HEK293 (cell line): ENCODE measurements around the gene C1orf35.
A peak's percentile ranks its signal among the peaks of the same experiment; 100 is the strongest.

Experiments
- CTCF ChIA-PET: fragments of 350-600 bp; formaldehyde crosslinking; extraction: SDS; loops from one replicate; lab custom pipeline; 2021; ENCODE audit warnings: antibody characterized with exemption; lab: Yijun Ruan, JAX
- POLR2A ChIA-PET: fragments of 300-600 bp; formaldehyde crosslinking; extraction: SDS; loops from one replicate; lab custom pipeline; 2020; ENCODE audit warnings: antibody characterized with exemption, inconsistent platforms; lab: Yijun Ruan, JAX
- H3K27ac ChIP-seq: fragments of 200-500 bp; sonication (Bioruptor generic); 2 replicates; pipeline ENCODE4 v1.5.1; 2014; ENCODE audit warnings: low read depth, low read length, control low read depth, inconsistent platforms; ENCODE audit errors: extremely low read depth
- H3K36me3 ChIP-seq, 2 experiments: fragments of 200-500 bp in 1 of 2; sonication (Bioruptor generic) in 1 of 2; 1 replicate in 1 of 2; 2 replicates in 1 of 2; pipeline ENCODE4 v1.5.1; 2014 to 2017; ENCODE audit warnings: inconsistent platforms in 2 of 2, low read length in 2 of 2; ENCODE audit not compliant: control insufficient read depth in 2 of 2, insufficient read depth in 1 of 2
- H3K4me1 ChIP-seq: fragments of 200-500 bp; sonication (Bioruptor generic); 2 replicates; pipeline ENCODE4 v1.5.1; 2014; ENCODE audit warnings: mild to moderate bottlenecking, low read length, inconsistent platforms; ENCODE audit not compliant: control insufficient read depth, insufficient read depth
- H3K4me3 ChIP-seq: 2 replicates; pipeline ENCODE4 v1.5.1; 2011; ENCODE audit warnings: low read depth, mild to moderate bottlenecking, control low read depth, low read length, moderate library complexity
- H3K9me3 ChIP-seq: fragments of 200-500 bp; sonication (Bioruptor generic); 2 replicates; pipeline ENCODE4 v1.5.1; 2014; ENCODE audit warnings: low read depth, low read length, inconsistent platforms; ENCODE audit not compliant: control insufficient read depth, insufficient read depth
- GLIS1 ChIP-seq: fragments of 450-650 bp; formaldehyde crosslinking; IDR thresholded peaks from 2 replicates; pipeline ENCODE4 v1.5.1; 2016; ENCODE audit warnings: missing biosample characterization, missing genetic modification characterization
- KLF1 ChIP-seq: fragments of 450-650 bp; formaldehyde crosslinking; IDR thresholded peaks from 2 replicates; pipeline ENCODE4 v1.5.1; 2016; ENCODE audit warnings: missing biosample characterization, missing genetic modification characterization
- KLF8 ChIP-seq: fragments of 450-650 bp; formaldehyde crosslinking; IDR thresholded peaks from 2 replicates; pipeline ENCODE4 v1.5.1; 2016; ENCODE audit warnings: missing biosample characterization, missing genetic modification characterization
- KLF9 ChIP-seq: fragments of 450-650 bp; formaldehyde crosslinking; IDR thresholded peaks from 2 replicates; pipeline ENCODE4 v1.5.1; 2016; ENCODE audit warnings: missing biosample characterization, missing genetic modification characterization, low read depth
- SCRT1 ChIP-seq: fragments of 450-650 bp; formaldehyde crosslinking; IDR thresholded peaks from 2 replicates; pipeline ENCODE4 v1.5.1; 2016; ENCODE audit warnings: missing biosample characterization, missing genetic modification characterization, borderline replicate concordance
- SETDB1 ChIP-seq: IDR thresholded peaks from one replicate; pipeline ENCODE4 v1.6.1; 2017; ENCODE audit warnings: mild to moderate bottlenecking, low read length, moderate library complexity, mixed read lengths; ENCODE audit not compliant: insufficient read length
- SP2 ChIP-seq: fragments of 450-650 bp; formaldehyde crosslinking; IDR thresholded peaks from 2 replicates; pipeline ENCODE4 v1.5.1; 2016; ENCODE audit warnings: missing biosample characterization, missing genetic modification characterization
- SP7 ChIP-seq: fragments of 450-650 bp; formaldehyde crosslinking; IDR thresholded peaks from 2 replicates; pipeline ENCODE4 v1.5.1; 2016; ENCODE audit warnings: missing biosample characterization, missing genetic modification characterization
- ZBTB21 ChIP-seq: fragments of 450-650 bp; formaldehyde crosslinking; IDR thresholded peaks from 2 replicates; pipeline ENCODE4 v1.5.1; 2017; ENCODE audit warnings: missing biosample characterization, missing genetic modification characterization
- ZBTB8A ChIP-seq: fragments of 450-650 bp; formaldehyde crosslinking; IDR thresholded peaks from 2 replicates; pipeline ENCODE4 v1.5.1; 2016; ENCODE audit warnings: missing biosample characterization, missing genetic modification characterization
- ZNF394 ChIP-seq: fragments of 450-650 bp; formaldehyde crosslinking; IDR thresholded peaks from 2 replicates; pipeline ENCODE4 v1.5.1; 2016; ENCODE audit warnings: missing biosample characterization, missing genetic modification characterization, mild to moderate bottlenecking, moderate library complexity, borderline replicate concordance
- ZNF514 ChIP-seq: fragments of 450-650 bp; formaldehyde crosslinking; IDR thresholded peaks from 2 replicates; pipeline ENCODE4 v1.5.1; 2016; ENCODE audit warnings: missing biosample characterization, missing genetic modification characterization
- TF ChIP-seq, protein P1 (sequence below): fragments of 450-650 bp; formaldehyde crosslinking; IDR thresholded peaks from 2 replicates; pipeline ENCODE4 v1.5.1; 2016; ENCODE audit warnings: missing biosample characterization, missing genetic modification characterization
- TF ChIP-seq, protein P2 (sequence below): fragments of 450-650 bp; formaldehyde crosslinking; conservative IDR thresholded peaks from 2 replicates; pipeline ENCODE4 v1.5.1; 2016; ENCODE audit warnings: low read depth, missing biosample characterization, missing genetic modification characterization
- TF ChIP-seq, protein P3 (sequence below): fragments of 450-650 bp; formaldehyde crosslinking; IDR thresholded peaks from 2 replicates; pipeline ENCODE4 v1.5.1; 2016; ENCODE audit warnings: missing biosample characterization, missing genetic modification characterization
- TF ChIP-seq, protein P4 (sequence below): fragments of 450-650 bp; formaldehyde crosslinking; IDR thresholded peaks from 2 replicates; pipeline ENCODE4 v1.5.1; 2016; ENCODE audit warnings: missing biosample characterization, missing genetic modification characterization

C1orf35 gene

DNA sequence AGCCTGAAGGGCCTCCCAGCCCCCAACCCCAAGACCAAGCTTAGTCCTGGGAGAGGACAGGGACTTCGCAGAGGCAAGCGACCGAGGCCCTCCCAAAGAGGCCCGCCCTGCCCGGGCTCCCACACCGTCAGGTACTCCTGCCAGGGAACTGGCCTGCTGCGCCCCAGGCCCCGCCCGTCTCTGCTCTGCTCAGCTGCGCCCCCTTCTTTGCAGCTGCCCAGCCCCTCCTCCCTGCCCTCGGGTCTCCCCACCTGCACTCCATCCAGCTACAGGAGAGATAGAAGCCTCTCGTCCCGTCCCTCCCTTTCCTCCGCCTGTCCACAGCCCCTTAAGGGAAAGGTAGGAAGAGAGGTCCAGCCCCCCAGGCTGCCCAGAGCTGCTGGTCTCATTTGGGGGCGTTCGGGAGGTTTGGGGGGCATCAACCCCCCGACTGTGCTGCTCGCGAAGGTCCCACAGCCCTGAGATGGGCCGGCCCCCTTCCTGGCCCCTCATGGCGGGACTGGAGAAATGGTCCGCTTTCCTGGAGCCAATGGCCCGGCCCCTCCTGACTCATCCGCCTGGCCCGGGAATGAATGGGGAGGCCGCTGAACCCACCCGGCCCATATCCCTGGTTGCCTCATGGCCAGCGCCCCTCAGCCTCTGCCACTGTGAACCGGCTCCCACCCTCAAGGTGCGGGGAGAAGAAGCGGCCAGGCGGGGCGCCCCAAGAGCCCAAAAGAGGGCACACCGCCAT is 42.5 kb downstream of the C1orf35 start:
- TF ChIP-seq, protein P1, sequence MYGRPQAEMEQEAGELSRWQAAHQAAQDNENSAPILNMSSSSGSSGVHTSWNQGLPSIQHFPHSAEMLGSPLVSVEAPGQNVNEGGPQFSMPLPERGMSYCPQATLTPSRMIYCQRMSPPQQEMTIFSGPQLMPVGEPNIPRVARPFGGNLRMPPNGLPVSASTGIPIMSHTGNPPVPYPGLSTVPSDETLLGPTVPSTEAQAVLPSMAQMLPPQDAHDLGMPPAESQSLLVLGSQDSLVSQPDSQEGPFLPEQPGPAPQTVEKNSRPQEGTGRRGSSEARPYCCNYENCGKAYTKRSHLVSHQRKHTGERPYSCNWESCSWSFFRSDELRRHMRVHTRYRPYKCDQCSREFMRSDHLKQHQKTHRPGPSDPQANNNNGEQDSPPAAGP (tag by site-specific recombination) = no peak
- TF ChIP-seq ZNF514 (no peak), SP7 (tag by site-specific recombination) (no peak), ZBTB8A (tag by site-specific recombination) (peak; percentile 48)
- TF ChIP-seq, protein P2, sequence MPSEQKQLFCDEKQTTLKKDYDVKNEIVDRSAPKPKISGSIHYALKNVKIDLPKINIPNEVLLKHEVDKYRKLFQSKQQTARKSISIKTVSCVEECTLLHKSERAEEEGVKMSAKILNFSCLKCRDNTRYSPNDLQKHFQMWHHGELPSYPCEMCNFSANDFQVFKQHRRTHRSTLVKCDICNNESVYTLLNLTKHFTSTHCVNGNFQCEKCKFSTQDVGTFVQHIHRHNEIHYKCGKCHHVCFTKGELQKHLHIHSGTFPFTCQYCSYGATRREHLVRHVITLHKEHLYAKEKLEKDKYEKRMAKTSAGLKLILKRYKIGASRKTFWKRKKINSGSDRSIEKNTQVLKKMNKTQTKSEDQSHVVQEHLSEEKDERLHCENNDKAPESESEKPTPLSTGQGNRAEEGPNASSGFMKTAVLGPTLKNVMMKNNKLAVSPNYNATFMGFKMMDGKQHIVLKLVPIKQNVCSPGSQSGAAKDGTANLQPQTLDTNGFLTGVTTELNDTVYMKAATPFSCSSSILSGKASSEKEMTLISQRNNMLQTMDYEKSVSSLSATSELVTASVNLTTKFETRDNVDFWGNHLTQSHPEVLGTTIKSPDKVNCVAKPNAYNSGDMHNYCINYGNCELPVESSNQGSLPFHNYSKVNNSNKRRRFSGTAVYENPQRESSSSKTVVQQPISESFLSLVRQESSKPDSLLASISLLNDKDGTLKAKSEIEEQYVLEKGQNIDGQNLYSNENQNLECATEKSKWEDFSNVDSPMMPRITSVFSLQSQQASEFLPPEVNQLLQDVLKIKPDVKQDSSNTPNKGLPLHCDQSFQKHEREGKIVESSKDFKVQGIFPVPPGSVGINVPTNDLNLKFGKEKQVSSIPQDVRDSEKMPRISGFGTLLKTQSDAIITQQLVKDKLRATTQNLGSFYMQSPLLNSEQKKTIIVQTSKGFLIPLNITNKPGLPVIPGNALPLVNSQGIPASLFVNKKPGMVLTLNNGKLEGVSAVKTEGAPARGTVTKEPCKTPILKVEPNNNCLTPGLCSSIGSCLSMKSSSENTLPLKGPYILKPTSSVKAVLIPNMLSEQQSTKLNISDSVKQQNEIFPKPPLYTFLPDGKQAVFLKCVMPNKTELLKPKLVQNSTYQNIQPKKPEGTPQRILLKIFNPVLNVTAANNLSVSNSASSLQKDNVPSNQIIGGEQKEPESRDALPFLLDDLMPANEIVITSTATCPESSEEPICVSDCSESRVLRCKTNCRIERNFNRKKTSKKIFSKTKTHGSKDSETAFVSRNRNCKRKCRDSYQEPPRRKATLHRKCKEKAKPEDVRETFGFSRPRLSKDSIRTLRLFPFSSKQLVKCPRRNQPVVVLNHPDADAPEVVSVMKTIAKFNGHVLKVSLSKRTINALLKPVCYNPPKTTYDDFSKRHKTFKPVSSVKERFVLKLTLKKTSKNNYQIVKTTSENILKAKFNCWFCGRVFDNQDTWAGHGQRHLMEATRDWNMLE (tag by site-specific recombination) = no peak
- Histone ChIP-seq H3K9me3 (no peaks in the 10 kb centered on the region), H3K4me1 (peaks cover 4% of the 10 kb centered on the region), H3K27ac (peak overlapping the region; percentile 26), H3K36me3 (no peaks in the 10 kb centered on the region), H3K4me3 (peak overlapping the region; percentile 13)
- ChIA-PET POLR2A (interaction anchor here (1.0 to 2.8 kb wide), 4 partner anchors 17 to 106 kb away, joined by 3 to 12 read pairs (median 6); partner anchors contain the start of gene ARF1), CTCF (interaction anchor here (0.6 to 1.2 kb wide), 3 partner anchors 61 to 298 kb away, joined by 3 to 5 read pairs (median 4); no protein-coding TSS in a partner anchor)

DNA sequence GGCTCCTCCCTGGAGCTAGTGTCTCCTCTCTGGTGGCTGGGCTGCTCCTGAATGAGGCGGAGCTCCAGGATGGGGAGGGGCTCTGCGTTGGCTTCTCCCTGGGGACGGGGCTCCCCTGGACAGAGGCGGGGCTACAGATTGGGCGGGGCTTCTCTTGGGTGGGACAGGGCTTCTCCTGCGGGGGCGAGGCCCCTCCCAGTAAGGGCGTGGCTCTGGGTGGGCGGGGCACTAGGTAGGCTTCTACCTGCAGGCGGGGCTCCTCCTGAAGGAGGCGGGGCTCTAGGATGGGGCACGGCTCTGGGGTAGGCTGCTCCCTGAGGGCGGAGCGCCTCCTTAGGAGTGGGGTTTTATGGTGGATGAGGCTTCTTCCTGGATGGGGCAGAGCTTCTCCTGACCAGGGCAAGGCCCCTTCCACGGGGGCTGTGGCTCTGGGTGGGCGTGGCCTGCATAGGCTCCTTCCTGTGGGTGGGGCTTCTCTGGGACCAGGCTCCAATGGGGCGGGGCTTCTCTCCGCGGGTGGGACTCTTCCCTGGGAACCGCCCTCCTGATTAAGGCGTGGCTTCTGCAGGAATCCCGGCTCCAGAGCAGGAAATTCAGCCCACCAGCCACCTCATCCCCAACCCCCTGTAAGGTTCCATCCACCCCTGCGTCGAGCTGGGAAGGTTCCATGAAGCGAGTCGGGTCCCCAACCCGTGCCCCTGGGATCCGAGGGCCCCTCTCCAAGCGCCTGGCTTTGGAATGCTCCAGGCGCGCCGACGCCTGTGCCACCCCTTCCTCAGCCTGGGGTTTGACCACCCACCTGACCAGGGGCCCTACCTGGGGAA is 43.3 kb downstream of the C1orf35 start:
- CTCF ChIA-PET = interaction anchor here (0.6 to 1.2 kb wide), 3 partner anchors 60 to 297 kb away, joined by 3 to 5 read pairs (median 4); no protein-coding TSS in a partner anchor
- POLR2A ChIA-PET = interaction anchor here (0.7 to 2.8 kb wide), 7 partner anchors 17 to 112 kb away, joined by 3 to 12 read pairs (median 3); partner anchors contain the start of genes ARF1 and WNT9A
- Histone ChIP-seq H3K4me1 (peaks cover 4% of the 10 kb centered on the region), H3K27ac (peak overlapping the region; percentile 26; the same call in 1 of the 2 replicates), H3K9me3 (no peaks in the 10 kb centered on the region), H3K4me3 (peak overlapping the region; percentile 40), H3K36me3 (no peaks in the 10 kb centered on the region)
- TF ChIP-seq ZBTB21 (tag by site-specific recombination) (no peak), KLF9 (peak; percentile 95), SETDB1 (no peak), SCRT1 (tag by site-specific recombination) (no peak), KLF1 (tag by site-specific recombination) (peak; percentile 97), KLF8 (tag by site-specific recombination) (peak; percentile 73; the same call in 1 of the 2 replicates), GLIS1 (tag by site-specific recombination) (peak; percentile 21; the same call in 1 of the 2 replicates), SP2 (peak; percentile 74), ZNF394 (no peak)
- TF ChIP-seq, protein P3, sequence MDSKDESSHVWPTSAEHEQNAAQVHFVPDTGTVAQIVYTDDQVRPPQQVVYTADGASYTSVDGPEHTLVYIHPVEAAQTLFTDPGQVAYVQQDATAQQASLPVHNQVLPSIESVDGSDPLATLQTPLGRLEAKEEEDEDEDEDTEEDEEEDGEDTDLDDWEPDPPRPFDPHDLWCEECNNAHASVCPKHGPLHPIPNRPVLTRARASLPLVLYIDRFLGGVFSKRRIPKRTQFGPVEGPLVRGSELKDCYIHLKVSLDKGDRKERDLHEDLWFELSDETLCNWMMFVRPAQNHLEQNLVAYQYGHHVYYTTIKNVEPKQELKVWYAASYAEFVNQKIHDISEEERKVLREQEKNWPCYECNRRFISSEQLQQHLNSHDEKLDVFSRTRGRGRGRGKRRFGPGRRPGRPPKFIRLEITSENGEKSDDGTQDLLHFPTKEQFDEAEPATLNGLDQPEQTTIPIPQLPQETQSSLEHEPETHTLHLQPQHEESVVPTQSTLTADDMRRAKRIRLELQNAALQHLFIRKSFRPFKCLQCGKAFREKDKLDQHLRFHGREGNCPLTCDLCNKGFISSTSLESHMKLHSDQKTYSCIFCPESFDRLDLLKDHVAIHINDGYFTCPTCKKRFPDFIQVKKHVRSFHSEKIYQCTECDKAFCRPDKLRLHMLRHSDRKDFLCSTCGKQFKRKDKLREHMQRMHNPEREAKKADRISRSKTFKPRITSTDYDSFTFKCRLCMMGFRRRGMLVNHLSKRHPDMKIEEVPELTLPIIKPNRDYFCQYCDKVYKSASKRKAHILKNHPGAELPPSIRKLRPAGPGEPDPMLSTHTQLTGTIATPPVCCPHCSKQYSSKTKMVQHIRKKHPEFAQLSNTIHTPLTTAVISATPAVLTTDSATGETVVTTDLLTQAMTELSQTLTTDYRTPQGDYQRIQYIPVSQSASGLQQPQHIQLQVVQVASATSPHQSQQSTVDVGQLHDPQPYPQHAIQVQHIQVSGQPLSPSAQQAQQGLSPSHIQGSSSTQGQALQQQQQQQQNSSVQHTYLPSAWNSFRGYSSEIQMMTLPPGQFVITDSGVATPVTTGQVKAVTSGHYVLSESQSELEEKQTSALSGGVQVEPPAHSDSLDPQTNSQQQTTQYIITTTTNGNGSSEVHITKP (tag by site-specific recombination) = 0 out of 2 replicates have a peak, but pooled peaks have one; percentile 39
- TF ChIP-seq, protein P4, sequence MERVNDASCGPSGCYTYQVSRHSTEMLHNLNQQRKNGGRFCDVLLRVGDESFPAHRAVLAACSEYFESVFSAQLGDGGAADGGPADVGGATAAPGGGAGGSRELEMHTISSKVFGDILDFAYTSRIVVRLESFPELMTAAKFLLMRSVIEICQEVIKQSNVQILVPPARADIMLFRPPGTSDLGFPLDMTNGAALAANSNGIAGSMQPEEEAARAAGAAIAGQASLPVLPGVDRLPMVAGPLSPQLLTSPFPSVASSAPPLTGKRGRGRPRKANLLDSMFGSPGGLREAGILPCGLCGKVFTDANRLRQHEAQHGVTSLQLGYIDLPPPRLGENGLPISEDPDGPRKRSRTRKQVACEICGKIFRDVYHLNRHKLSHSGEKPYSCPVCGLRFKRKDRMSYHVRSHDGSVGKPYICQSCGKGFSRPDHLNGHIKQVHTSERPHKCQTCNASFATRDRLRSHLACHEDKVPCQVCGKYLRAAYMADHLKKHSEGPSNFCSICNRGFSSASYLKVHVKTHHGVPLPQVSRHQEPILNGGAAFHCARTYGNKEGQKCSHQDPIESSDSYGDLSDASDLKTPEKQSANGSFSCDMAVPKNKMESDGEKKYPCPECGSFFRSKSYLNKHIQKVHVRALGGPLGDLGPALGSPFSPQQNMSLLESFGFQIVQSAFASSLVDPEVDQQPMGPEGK = peak; percentile 73
